GM12878 (cell line): ENCODE results near the gene CSK. TPM values are rescaled to one million over a fixed set of nuclear protein-coding genes. Genes with fewer than 3 reads are reported as not detected.

Source experiments
- EED ChIP-seq: sonication (generic); IDR thresholded peaks from 2 replicates; pipeline ENCODE4 v1.6.1; 2016; ENCODE audit warnings: antibody characterized with exemption, low read depth
- EGR1 ChIP-seq, 2 experiments: IDR thresholded peaks; 1 replicate in 1 of 2; 2 replicates in 1 of 2; pipeline ENCODE4 v1.6.1; 2011 to 2012; ENCODE audit warnings: low read depth in 2 of 2, low read length in 2 of 2, borderline replicate concordance in 1 of 2, mild to moderate bottlenecking in 1 of 2, moderate library complexity in 1 of 2
- ESRRA ChIP-seq: IDR thresholded peaks from 2 replicates; pipeline ENCODE4 v1.6.1; 2012; ENCODE audit warnings: mild to moderate bottlenecking, low read length, improper control_type of control experiment
- IKZF2 ChIP-seq, 2 experiments: fragments of 450-650 bp; IDR thresholded peaks; 2 replicates each; pipeline ENCODE4 v1.6.1; 2017; ENCODE audit warnings: mild to moderate bottlenecking in 2 of 2, moderate library complexity in 2 of 2
- IRF3 ChIP-seq: fragments of 450-650 bp; IDR thresholded peaks from 2 replicates; pipeline ENCODE4 v1.6.1; 2014; ENCODE audit warnings: mild to moderate bottlenecking
- MYC ChIP-seq: IDR thresholded peaks from 2 replicates; pipeline ENCODE4 v1.6.1; 2011; ENCODE audit warnings: mild to moderate bottlenecking, low read length, moderate library complexity, inconsistent platforms; ENCODE audit not compliant: insufficient read depth, insufficient replicate concordance, insufficient read length, severe bottlenecking
- RAD51 ChIP-seq: fragments of 450-650 bp; IDR thresholded peaks from 2 replicates; pipeline ENCODE4 v1.6.1; 2016; ENCODE audit warnings: moderate library complexity, mild to moderate bottlenecking, inconsistent platforms
- polyA plus RNA-seq, 11 experiments: library from polyadenylated mRNA; depleted of rRNA in 4 of 11; unstranded in 6 of 11; stranded (reverse) in 5 of 11; fragments of >200 nt; fragmentation: Nextera tagmentation in 4 of 11; fragmentation: Illumina TruSeq in 1 of 11; extraction: Ambion mirVana in 4 of 11; extraction: Trizol in 1 of 11; gene quantifications; 1 replicate in 1 of 11; 2 replicates in 10 of 11; pipeline versions ENCODE4 v1.2.1 to v1.2.3, GENCODE V29; 2011 to 2016; ENCODE audit warnings: inconsistent platforms in 2 of 11, missing spikeins in 2 of 11, low read depth in 1 of 11
- total RNA-seq, 4 experiments: library from RNA; depleted of rRNA in 3 of 4; stranded (reverse); fragments of >200 nt in 3 of 4; fragmentation: Illumina TruSeq in 1 of 4; extraction: Trizol in 1 of 4; gene quantifications; 2 replicates each; pipeline versions ENCODE4 v1.2.1 to v1.2.3, GENCODE V29; 2013 to 2021
- TF ChIP-seq, protein P1 (sequence below): fragments of 450-650 bp; IDR thresholded peaks from 2 replicates; pipeline ENCODE4 v1.6.1; 2017; ENCODE audit warnings: mild to moderate bottlenecking, moderate library complexity
- TF ChIP-seq, protein P2 (sequence below): fragments of 450-650 bp; IDR thresholded peaks from 2 replicates; pipeline ENCODE4 v1.6.1; 2016; ENCODE audit warnings: mild to moderate bottlenecking
- TF ChIP-seq, protein P3 (sequence below): fragments of 450-650 bp; IDR thresholded peaks from 2 replicates; pipeline ENCODE4 v1.6.1; 2016; ENCODE audit warnings: mild to moderate bottlenecking

The CSK gene
- total and polyA plus RNA-seq, 10 of the 15 experiments (the other 5 are each of a cell fraction or from before 2014, with no cell fraction given), result 3.4 to 327 (median 75.8) TPM

GRCh38 chr15:74843445-74843828 lies 61.6 kb downstream of the CSK start (continued):
- TF ChIP-seq, protein P1, sequence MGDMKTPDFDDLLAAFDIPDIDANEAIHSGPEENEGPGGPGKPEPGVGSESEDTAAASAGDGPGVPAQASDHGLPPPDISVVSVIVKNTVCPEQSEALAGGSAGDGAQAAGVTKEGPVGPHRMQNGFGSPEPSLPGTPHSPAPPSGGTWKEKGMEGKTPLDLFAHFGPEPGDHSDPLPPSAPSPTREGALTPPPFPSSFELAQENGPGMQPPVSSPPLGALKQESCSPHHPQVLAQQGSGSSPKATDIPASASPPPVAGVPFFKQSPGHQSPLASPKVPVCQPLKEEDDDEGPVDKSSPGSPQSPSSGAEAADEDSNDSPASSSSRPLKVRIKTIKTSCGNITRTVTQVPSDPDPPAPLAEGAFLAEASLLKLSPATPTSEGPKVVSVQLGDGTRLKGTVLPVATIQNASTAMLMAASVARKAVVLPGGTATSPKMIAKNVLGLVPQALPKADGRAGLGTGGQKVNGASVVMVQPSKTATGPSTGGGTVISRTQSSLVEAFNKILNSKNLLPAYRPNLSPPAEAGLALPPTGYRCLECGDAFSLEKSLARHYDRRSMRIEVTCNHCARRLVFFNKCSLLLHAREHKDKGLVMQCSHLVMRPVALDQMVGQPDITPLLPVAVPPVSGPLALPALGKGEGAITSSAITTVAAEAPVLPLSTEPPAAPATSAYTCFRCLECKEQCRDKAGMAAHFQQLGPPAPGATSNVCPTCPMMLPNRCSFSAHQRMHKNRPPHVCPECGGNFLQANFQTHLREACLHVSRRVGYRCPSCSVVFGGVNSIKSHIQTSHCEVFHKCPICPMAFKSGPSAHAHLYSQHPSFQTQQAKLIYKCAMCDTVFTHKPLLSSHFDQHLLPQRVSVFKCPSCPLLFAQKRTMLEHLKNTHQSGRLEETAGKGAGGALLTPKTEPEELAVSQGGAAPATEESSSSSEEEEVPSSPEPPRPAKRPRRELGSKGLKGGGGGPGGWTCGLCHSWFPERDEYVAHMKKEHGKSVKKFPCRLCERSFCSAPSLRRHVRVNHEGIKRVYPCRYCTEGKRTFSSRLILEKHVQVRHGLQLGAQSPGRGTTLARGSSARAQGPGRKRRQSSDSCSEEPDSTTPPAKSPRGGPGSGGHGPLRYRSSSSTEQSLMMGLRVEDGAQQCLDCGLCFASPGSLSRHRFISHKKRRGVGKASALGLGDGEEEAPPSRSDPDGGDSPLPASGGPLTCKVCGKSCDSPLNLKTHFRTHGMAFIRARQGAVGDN, result 0 out of 2 replicates have a peak, but pooled peaks have one; percentile 9
- TF ChIP-seq, protein P2, sequence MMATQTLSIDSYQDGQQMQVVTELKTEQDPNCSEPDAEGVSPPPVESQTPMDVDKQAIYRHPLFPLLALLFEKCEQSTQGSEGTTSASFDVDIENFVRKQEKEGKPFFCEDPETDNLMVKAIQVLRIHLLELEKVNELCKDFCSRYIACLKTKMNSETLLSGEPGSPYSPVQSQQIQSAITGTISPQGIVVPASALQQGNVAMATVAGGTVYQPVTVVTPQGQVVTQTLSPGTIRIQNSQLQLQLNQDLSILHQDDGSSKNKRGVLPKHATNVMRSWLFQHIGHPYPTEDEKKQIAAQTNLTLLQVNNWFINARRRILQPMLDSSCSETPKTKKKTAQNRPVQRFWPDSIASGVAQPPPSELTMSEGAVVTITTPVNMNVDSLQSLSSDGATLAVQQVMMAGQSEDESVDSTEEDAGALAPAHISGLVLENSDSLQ, result peak; percentile 14; the same call in 1 of the 2 replicates
- peak in 1 of 2 experiments; percentile 33; a peak in 1 of 3 replicates for TF ChIP-seq EGR1 (IDR thresholded peaks at IDR 0.05; ENCODE audit: borderline replicate concordance in 1 of 2, low read depth in 2 of 2, low read length in 2 of 2)
- TF ChIP-seq IRF3, result no peak
- TF ChIP-seq EED, result 0 out of 2 replicates have a peak, but pooled peaks have one; percentile 5
- TF ChIP-seq ESRRA, result 0 out of 2 replicates have a peak, but pooled peaks have one; percentile 6
- TF ChIP-seq, protein P3, sequence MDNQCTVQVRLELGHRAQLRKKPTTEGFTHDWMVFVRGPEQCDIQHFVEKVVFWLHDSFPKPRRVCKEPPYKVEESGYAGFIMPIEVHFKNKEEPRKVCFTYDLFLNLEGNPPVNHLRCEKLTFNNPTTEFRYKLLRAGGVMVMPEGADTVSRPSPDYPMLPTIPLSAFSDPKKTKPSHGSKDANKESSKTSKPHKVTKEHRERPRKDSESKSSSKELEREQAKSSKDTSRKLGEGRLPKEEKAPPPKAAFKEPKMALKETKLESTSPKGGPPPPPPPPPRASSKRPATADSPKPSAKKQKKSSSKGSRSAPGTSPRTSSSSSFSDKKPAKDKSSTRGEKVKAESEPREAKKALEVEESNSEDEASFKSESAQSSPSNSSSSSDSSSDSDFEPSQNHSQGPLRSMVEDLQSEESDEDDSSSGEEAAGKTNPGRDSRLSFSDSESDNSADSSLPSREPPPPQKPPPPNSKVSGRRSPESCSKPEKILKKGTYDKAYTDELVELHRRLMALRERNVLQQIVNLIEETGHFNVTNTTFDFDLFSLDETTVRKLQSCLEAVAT, result 0 out of 2 replicates have a peak, but pooled peaks have one; percentile 13
- TF ChIP-seq MYC, result peak; percentile 2
- TF ChIP-seq RAD51, result no peak
- TF ChIP-seq IKZF2 (IDR thresholded peaks at IDR 0.05), result peak; percentile 31 to 36; a peak in 1 of 4 replicates
